NCI-H510A (cell line): Measurements from ENCODE around the gene REPIN1.

Experiments used
- DNase-seq: peaks from one replicate; lab custom pipeline; 2025; lab: John Stamatoyannopoulos, UW

The REPIN1 gene

DNA sequence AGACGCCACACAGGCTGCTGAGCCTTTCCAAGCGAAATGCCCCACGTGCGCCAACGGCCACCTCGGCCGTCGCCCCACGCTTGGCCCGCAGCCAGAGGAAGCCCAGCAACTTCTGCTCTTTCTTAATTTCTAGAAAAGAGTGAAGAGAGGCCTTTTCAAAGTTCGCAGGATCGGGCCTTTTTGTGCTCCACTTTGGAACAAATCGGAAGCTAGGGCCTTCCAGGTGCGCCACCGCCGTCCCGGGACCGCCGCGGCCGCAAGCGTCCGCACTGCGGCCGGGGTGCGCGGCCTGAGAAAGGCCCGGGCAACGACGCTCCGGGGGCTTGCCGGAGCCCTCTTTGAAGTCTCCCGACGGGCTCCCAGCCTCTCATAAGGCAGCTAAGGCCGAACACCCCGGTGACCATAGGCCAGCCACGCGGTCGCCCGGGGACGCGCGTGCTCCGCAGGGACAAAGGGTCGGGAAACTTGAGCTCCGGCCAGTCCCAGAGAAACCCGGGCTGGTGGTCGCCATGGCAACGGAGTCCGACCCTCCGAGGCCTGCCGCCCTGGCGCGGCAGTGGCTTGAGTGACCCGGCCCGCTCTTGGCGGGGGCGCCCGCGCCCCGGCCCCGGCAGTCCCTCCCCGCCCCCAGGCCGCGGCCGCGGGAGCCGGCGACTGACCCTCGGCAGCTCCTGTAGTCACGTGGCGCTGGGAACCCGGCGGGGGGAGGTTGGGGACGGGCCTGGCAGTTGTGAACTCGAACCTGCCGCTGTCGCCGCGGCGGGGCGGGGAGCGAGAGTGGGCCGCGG, at the start of gene REPIN1:
Gene REPIN1 (plus strand): TSS at position 727 of the 788 bp plus-strand sequence. CDS start 890 bp downstream, outside the sequence.
- peak; percentile 61 for DNase-seq

DNA sequence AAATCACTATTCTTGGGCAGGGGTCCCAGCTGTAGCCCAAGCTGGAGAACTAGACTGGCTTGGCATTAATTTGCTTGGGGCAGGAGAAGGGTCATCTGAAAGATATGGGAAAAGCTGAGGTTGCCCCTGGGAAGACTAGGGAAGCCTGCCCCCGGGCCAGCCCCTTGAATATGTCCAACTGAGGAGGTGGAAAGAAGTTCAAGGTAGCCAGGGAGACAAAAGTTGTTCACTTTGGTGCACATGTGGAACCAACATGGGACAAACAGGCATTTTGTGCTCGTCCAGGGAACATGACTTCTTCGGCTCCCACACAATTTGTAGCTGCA, 46.9 kb upstream of the REPIN1 start:
- DNase-seq, result no peak

GRCh38 chr7:150322114-150322832, 46.3 kb upstream of the REPIN1 start:
- no peak for DNase-seq

- peak; percentile 38 for DNase-seq
These were observed 45.6 kb upstream of the REPIN1 start, which contains the start of the genes ACTR3C and LRRC61 for GRCh38 chr7:150322833-150323681. TSS of gene ACTR3C (minus strand) at chr7:150323545. CDS start at chr7:150295296, 28,249 bp downstream. TSS of gene LRRC61 (plus strand) at chr7:150323355. CDS start at chr7:150336862, 13,507 bp downstream.

DNA sequence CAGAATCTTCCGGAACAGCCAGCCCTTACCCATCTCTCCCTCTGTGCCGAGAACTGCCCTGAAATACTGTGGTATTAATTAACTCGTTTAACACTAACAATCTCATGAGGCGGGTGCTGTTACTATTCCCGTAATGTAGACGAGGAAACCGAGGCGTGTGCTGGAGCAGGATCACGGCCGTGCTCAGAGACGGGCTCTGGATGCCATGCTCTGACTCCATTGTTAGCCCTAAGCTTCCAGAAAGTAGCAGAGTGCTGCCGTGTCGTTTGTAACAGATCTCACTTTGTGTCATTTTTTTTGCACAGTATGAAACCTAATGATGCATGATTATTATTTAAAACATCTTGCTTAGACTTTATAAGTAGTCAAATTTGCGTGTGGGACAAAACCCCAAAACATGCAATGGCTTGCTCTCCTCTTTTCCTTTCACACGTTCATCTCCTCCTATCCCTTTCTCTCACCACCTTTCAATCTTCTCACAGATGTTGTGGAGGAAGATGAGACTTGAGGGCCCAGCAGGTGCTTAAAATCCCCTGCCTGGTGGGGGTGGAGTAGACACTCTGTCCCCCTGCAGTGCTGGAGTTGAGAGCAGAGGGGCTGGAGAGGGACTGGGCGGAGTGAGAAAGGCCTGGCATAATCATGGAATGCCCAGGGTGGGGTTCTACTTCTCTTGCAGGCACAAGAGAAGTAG, 44.8 kb upstream of the REPIN1 start:
- DNase-seq, result no peak

- no peak for DNase-seq
These were observed 44.2 kb upstream of the REPIN1 start for GRCh38 chr7:150324373-150324961.

GRCh38 chr7:150325110-150325611, 43.5 kb upstream of the REPIN1 start:
- no peak for DNase-seq

DNA sequence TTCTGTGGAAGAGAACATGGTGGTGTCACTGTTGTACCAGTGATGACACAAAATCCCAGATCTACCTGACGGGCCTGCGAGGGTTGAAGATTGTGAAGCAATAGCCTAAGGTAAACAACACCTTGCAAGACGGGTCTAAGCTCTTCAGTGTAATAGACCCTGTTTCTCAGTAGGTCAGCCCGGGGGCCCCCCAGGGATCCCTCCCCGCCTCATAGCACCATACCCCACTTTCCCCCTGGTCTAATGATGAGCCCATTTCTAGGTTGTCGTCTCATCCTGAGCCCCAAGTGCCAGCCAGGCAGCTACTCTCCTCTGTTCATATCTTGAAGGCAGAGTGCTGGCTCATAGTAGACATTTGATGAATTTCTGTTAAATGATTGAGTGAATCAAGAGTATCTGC, 42.7 kb upstream of the REPIN1 start:
- DNase-seq, result no peak

GRCh38 chr7:150326657-150327268, 41.9 kb upstream of the REPIN1 start:
- no peak for DNase-seq

GRCh38 chr7:150327308-150327707, 41.3 kb upstream of the REPIN1 start:
- no peak for DNase-seq

DNA sequence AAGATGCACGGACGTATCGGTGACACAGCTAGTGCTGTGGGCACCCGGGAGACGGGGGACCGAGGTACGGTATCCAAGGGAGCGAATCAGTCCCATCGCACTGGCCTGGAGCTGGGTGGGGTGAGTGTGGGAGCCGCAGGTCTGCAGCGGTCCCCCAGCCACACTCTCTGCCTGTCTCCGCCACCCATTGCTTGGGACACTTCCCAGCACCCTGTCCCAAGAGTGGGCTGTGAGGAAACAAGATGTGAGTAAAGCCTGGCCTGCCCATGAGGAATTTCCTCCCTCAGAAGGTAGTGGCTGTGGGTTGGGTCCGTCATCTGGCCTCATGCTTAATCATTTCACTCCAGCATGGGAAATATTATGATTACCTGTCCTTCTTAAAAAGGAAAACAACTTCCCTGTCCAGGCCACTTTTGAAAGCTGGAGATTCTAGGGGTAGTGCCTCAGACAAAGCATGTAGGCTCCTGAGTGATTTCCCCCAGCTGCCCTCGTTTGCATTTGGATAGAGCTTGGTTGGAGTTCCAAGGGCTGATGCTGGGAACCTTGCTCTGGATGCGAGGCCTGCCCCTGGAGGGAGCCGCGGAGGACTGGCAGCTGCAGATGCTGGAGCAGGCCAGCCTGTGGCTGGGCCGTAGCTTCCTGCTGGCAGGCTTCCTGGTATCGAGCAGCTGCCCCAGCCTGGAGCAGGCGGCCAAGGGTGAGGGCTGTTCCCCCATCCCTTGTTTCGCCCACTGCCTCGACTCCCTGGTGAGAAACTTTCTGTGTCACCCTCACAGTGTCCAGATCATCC, 39.1 kb upstream of the REPIN1 start:
- DNase-seq, result no peak

DNA sequence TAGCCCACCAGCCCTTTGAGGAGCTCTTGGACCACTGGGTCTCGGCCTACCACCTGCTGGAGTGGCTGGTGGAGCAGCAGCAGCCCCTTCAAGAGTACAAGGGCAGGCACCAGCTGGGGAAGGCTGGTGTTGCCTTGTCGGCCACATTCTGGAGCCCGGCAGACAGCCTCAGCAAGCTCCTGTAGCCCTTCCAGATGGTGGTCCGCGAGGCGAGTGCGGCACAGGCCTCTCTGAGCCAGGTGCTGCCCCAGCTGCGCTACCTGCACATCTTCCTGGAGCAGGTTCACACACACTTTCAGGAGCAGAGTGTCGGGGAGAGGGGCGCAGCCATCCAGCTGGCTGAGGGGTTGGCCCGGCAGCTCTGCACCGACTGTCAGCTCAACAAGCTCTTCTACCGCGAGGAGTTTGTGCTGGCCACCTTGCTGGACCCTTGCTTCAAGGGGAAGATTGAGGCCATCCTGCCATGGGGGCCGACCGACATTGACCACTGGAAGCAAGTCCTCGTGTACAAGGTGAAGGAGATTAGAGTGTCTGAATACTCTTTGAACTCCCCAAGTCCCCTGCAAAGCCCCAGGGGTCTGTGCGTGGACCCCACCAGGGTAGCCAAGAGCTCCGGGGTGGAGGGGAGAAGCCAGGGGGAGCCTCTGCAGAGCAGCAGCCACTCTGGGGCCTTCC, 38.3 kb upstream of the REPIN1 start:
- DNase-seq, result no peak

DNA sequence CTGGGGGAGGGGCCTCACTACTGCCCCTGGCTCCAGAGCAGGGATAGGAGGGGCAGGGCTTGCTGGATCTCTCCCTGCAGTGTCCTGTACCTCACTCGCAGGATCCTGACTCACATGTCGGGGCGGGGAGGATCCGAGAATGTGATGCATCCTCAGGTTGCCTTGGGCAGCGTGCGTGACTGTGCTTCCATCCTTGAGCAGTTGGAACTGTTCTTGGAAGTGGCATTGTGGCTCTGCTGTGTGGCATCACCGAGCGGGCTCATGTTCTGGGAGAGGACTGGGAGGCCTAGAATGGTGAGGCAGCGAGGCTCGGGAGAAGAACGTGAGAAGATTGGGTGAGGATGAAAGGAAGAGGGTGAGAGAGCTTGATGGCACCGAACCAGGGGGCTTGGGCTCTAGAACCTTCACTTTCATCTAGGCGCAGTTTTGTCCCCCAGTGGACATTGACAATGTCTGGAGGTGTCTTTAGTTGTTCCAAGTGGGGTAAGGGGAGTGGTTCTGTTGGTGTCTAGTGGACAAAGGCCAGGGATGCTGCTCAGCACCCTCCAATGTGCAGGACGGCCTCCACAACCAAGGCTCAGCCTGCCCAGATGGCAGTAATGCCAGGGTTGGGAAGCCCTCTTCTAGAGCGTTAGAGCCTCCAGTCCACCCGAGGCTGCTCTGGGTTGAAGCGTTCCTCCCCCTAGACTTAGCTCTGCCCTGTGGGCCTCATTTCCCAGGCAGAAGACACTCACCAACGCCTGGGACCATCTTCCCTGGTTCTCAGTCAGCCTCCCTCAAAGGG, 35.6 kb upstream of the REPIN1 start:
- DNase-seq, result no peak

DNA sequence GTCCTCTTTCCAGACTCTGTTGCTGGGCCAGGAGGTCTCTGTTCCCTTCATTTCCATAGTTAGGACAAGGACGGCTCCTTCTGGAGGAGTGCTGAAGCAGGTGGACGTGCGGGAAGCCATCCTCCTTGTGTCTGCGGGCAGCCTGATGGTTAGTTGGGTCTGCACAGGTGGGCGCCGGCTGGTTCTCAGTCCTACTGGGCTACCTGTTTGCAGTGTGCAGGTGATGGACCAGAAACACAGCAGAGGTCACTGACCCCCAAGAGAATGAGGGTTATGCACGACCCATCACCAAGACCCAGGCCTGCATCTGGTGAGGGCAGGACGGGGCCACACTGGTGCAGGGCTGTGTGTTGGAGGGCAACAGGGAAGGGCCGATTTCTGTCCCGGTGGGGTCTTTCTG, 35.0 kb upstream of the REPIN1 start:
- DNase-seq, result no peak

- DNase-seq, result no peak
These were observed 34.5 kb upstream of the REPIN1 start for GRCh38 chr7:150334108-150334507.

GRCh38 chr7:150335108-150335773, 33.4 kb upstream of the REPIN1 start:
- DNase-seq, result no peak

- no peak for DNase-seq
These were observed 32.9 kb upstream of the REPIN1 start for GRCh38 chr7:150335774-150336112.

GRCh38 chr7:150336746-150337145, 31.9 kb upstream of the REPIN1 start:
- DNase-seq, result no peak
